Endothelial cell of umbilical vein (primary cell): ENCODE measurements around the gene COL28A1. TPM values are rescaled to one million over a fixed set of nuclear protein-coding genes. Genes with fewer than 3 reads are reported as not detected.

Source experiments
- BruUV-seq: library from RNA; stranded (reverse); fragments of 400-500 nt; replicated peaks from 2 replicates; lab custom pipeline; 2021; lab: Mats Ljungman, UMichigan
- CTCF ChIA-PET: fragments of 300-600, 350-600 bp; sonication (Branson Sonifier 250); formaldehyde crosslinking; loops from one replicate; lab custom pipeline; 2021; ENCODE audit warnings: antibody characterized with exemption, inconsistent platforms; lab: Charles Lee
- POLR2A ChIA-PET: fragments of 300-600, 350-600 bp; sonication (Branson Sonifier 250); formaldehyde crosslinking; loops from one replicate; lab custom pipeline; 2021; ENCODE audit warnings: antibody characterized with exemption, inconsistent platforms; lab: Charles Lee
- DNase-seq: peaks from one replicate; pipeline ENCODE4 v3.0.0-alpha.2; 2011; ENCODE audit warnings: low read depth, low spot score
- FAIRE-seq: peaks from 2 replicates; lab custom pipeline; 2011; peaks lifted over from hg19 to GRCh38; lab: Jason Lieb, UNC
- H2AFZ ChIP-seq: 2 replicates; pipeline ENCODE4 v1.6.0; 2012; ENCODE audit warnings: low read depth, low read length, control low read depth, inconsistent platforms
- H3K27ac ChIP-seq: 2 replicates; pipeline ENCODE4 v1.5.1; 2011; ENCODE audit warnings: low read depth, mild to moderate bottlenecking, control low read depth, low read length, moderate library complexity; ENCODE audit not compliant: insufficient read depth
- H3K27me3 ChIP-seq, 2 experiments: 2 replicates each; pipeline versions ENCODE4 v1.6.0 to v1.6.1; 2011; ENCODE audit warnings: low read length in 2 of 2, mixed read lengths in 1 of 2; ENCODE audit not compliant: control insufficient read depth in 2 of 2, insufficient read depth in 2 of 2
- H3K36me3 ChIP-seq, 2 experiments: 2 replicates in 1 of 2; 3 replicates in 1 of 2; pipeline ENCODE4 v1.5.1; 2011; ENCODE audit warnings: low read length in 2 of 2, mild to moderate bottlenecking in 1 of 2, moderate library complexity in 1 of 2; ENCODE audit not compliant: control insufficient read depth in 2 of 2, insufficient read depth in 2 of 2; ENCODE audit errors: extremely low read depth in 1 of 2
- H3K4me1 ChIP-seq: 3 replicates; pipeline ENCODE4 v1.5.1; 2011; ENCODE audit warnings: mild to moderate bottlenecking, low read length; ENCODE audit not compliant: control insufficient read depth, insufficient read depth; ENCODE audit errors: extremely low read depth
- H3K4me2 ChIP-seq: 2 replicates; pipeline ENCODE4 v1.6.1; 2011; ENCODE audit warnings: low read length, control low read depth, mixed read lengths; ENCODE audit not compliant: insufficient read depth
- H3K4me3 ChIP-seq, 3 experiments: fragments of 200-600 bp in 1 of 3; sonication (generic), shearing (Covaris generic) in 1 of 3; replicated peaks in 1 of 3; 2 replicates each; pipeline ENCODE4 v1.5.1; 2011 to 2016; ENCODE audit warnings: control low read depth in 3 of 3, low read length in 3 of 3, mild to moderate bottlenecking in 2 of 3, inconsistent platforms in 1 of 3, low read depth in 1 of 3, moderate library complexity in 1 of 3; ENCODE audit not compliant: insufficient read depth in 1 of 3
- H3K79me2 ChIP-seq: 2 replicates; pipeline ENCODE4 v1.6.0; 2012; ENCODE audit warnings: low read length, inconsistent platforms; ENCODE audit not compliant: control insufficient read depth, insufficient read depth
- H3K9ac ChIP-seq: replicated peaks from 2 replicates; pipeline ENCODE3; 2011; ENCODE audit warnings: low read length, control low read depth; ENCODE audit not compliant: insufficient read depth; ENCODE audit errors: extremely low read depth
- H3K9me1 ChIP-seq: replicated peaks from 3 replicates; pipeline ENCODE4 v1.6.0; 2011; ENCODE audit warnings: mild to moderate bottlenecking, low read length; ENCODE audit not compliant: control insufficient read depth, insufficient read depth; ENCODE audit errors: extremely low read depth
- H3K9me3 ChIP-seq: replicated peaks from 2 replicates; pipeline ENCODE4 v1.5.1; 2012; ENCODE audit warnings: low read length, inconsistent platforms; ENCODE audit not compliant: control insufficient read depth, insufficient read depth
- H4K20me1 ChIP-seq: replicated peaks from 2 replicates; pipeline ENCODE3; 2011; ENCODE audit warnings: mild to moderate bottlenecking, low read length; ENCODE audit not compliant: control insufficient read depth, insufficient read depth; ENCODE audit errors: extremely low read depth
- CTCF ChIP-seq, 2 donors: IDR thresholded peaks; 1 replicate in 1 of 2; 2 replicates in 1 of 2; pipeline ENCODE4 v1.5.1; 2011; ENCODE audit warnings: low read length in 2 of 2, mild to moderate bottlenecking in 2 of 2, moderate library complexity in 2 of 2, control low read depth in 1 of 2, inconsistent platforms in 1 of 2, low read depth in 1 of 2; ENCODE audit not compliant: insufficient read depth in 1 of 2; ENCODE audit errors: extremely low read depth in 1 of 2
- EZH2 ChIP-seq: IDR thresholded peaks from 2 replicates; pipeline ENCODE4 v1.6.1; 2012; ENCODE audit warnings: borderline replicate concordance, low read depth, mild to moderate bottlenecking, moderate library complexity, low read length, inconsistent platforms; ENCODE audit not compliant: severe bottlenecking
- FOS ChIP-seq: IDR thresholded peaks from 2 replicates; pipeline ENCODE4 v1.6.1; 2011; ENCODE audit warnings: mild to moderate bottlenecking, low read length, moderate library complexity, borderline replicate concordance; ENCODE audit not compliant: insufficient read depth
- GATA2 ChIP-seq: IDR thresholded peaks from 2 replicates; pipeline ENCODE4 v1.7.0; 2011; ENCODE audit warnings: low read depth, mild to moderate bottlenecking, moderate library complexity, mixed read lengths, low read length; ENCODE audit not compliant: insufficient read length, insufficient read depth
- JUN ChIP-seq: IDR thresholded peaks from 2 replicates; pipeline ENCODE4 v1.6.1; 2011; ENCODE audit warnings: borderline replicate concordance, low read depth; ENCODE audit not compliant: insufficient read length, insufficient read depth
- MAX ChIP-seq: IDR thresholded peaks from 2 replicates; pipeline ENCODE4 v1.6.1; 2011; ENCODE audit not compliant: insufficient read depth, insufficient read length
- MYC ChIP-seq: IDR thresholded peaks from one replicate; pipeline ENCODE4 v1.6.1; 2011; ENCODE audit warnings: mild to moderate bottlenecking, low read depth, low read length
- POLR2A ChIP-seq: IDR thresholded peaks from 2 replicates; pipeline ENCODE4 v1.6.1; 2012; ENCODE audit warnings: low read depth, mild to moderate bottlenecking, control low read depth, low read length
- POLR2AphosphoS5 ChIP-seq: IDR thresholded peaks from 2 replicates; pipeline ENCODE4 v1.6.1; 2012; ENCODE audit warnings: low read depth, mild to moderate bottlenecking, control low read depth, low read length, moderate library complexity; ENCODE audit not compliant: insufficient read depth
- dilution Hi-C: fragments of 300-500 bp; cut with MboI; formaldehyde crosslinking; loops from one replicate; pipeline ENCODE4 v1.15.0; 2019; ENCODE audit warnings: low sequenced_read_pairs; ENCODE audit not compliant: extremely low pct_ligation_motif_present
- intact Hi-C: fragments of 100-400 bp; cut with micrococcal nuclease; formaldehyde crosslinking; loops from one replicate; pipeline ENCODE4 v1.10.0; 2022
- polyA plus RNA-seq, 4 experiments: library from polyadenylated mRNA; depleted of rRNA in 3 of 4; stranded (reverse) in 3 of 4; unstranded in 1 of 4; fragments of >200 nt; gene quantifications; 2 replicates each; pipeline versions ENCODE4 v1.2.1 to v1.2.3, GENCODE V29; 2011 to 2012; ENCODE audit warnings: missing spikeins in 1 of 4
- total RNA-seq: library from RNA; stranded (reverse); gene quantifications from 2 replicates; pipeline ENCODE4 v1.2.3, GENCODE V29; 2021

COL28A1 gene
- total and polyA plus RNA-seq, 2 donors (not counting 3 experiments of a cell fraction or from before 2014, with no cell fraction given): not detected

DNA sequence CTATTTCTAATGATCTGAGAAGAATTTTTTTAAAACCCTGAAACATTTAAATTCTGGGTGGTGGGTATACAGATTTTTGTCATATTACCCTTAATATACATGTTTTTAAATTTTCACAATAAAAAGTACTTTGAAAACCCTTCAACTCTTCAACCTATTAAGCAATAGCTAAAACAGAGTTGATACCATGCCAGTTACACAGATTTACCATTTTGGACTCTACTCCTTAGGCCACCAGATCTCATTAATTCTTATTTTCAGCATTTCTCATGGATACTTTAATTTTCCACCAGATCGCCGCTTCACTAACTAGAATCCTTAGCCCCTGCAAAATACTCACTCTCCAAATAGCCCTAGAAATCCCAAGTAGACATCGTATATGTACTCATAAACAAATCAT is 12.7 kb upstream of the COL28A1 start:
- ChIA-PET POLR2A (no interaction called here), CTCF (interaction anchor here (1.0 to 1.2 kb wide), 2 partner anchors 132 to 445 kb away, joined by 3 read pairs; no protein-coding TSS in a partner anchor)
- DNase-seq (no peak), FAIRE-seq (no peak)
- Histone ChIP-seq H2AFZ (no peak overlapping the region), H3K27ac (no peak overlapping the region), H3K4me1 (no peaks in the 10 kb centered on the region), H3K79me2 (no peaks in the 10 kb centered on the region), H3K27me3 (no peaks in the 10 kb centered on the region), H3K9me3 (no peaks in the 10 kb centered on the region), H3K4me3 (no peak overlapping the region), H3K36me3 (no peaks in the 10 kb centered on the region), H3K9me1 (no peaks in the 10 kb centered on the region), H4K20me1 (no peaks in the 10 kb centered on the region), H3K9ac (no peak overlapping the region), H3K4me2 (no peak overlapping the region)
- intact Hi-C loops (no loop called here), dilution Hi-C loops (no loop called here)
- TF ChIP-seq MYC (no peak), POLR2AphosphoS5 (no peak), POLR2A (no peak), MAX (no peak), CTCF (IDR thresholded peaks at IDR 0.05; ENCODE audit: extremely low read depth in 1 of 2, insufficient read depth in 1 of 2, low read depth in 1 of 2, low read length in 2 of 2) (no peak), JUN (no peak), EZH2 (no peak), FOS (no peak), GATA2 (no peak)
- no TSS peak for BruUV-seq
